SIG-M5 treated with dmso at 0.1 percent for 504 hours (cell line): ENCODE results near the gene PCDHGA1.

ENCODE experiments used
- DNase-seq: peaks from one replicate; lab custom pipeline; 2025; ENCODE audit not compliant: unreplicated experiment; lab: John Stamatoyannopoulos, UW

PCDHGA1 gene

GRCh38 chr5:141528291-141528984 lies 198.1 kb downstream of the PCDHGA1 start:
- DNase-seq: no peak

- DNase-seq: no peak
These were observed 198.7 kb downstream of the PCDHGA1 start for GRCh38 chr5:141529002-141529401.

- no peak for DNase-seq
These were observed 199.6 kb downstream of the PCDHGA1 start for GRCh38 chr5:141529873-141530272.

- no peak for DNase-seq
These were observed 202.4 kb downstream of the PCDHGA1 start for GRCh38 chr5:141532726-141533125.

GRCh38 chr5:141533897-141534296 lies 203.6 kb downstream of the PCDHGA1 start:
- no peak for DNase-seq

GRCh38 chr5:141534492-141535213 lies 204.3 kb downstream of the PCDHGA1 start:
- no peak for DNase-seq

- DNase-seq: no peak
These were observed 212.7 kb downstream of the PCDHGA1 start for GRCh38 chr5:141543053-141543452.

- DNase-seq: no peak
These were observed 217.2 kb downstream of the PCDHGA1 start for GRCh38 chr5:141547488-141547887.

GRCh38 chr5:141547921-141548320 lies 217.6 kb downstream of the PCDHGA1 start:
- DNase-seq: no peak

- DNase-seq: peak; percentile 84
These were observed 227.4 kb downstream of the PCDHGA1 start for GRCh38 chr5:141557681-141558136.

GRCh38 chr5:141558150-141558549 lies 227.8 kb downstream of the PCDHGA1 start:
- DNase-seq: no peak

- DNase-seq: no peak
These were observed 229.1 kb downstream of the PCDHGA1 start for GRCh38 chr5:141559461-141559860.

- DNase-seq: no peak
These were observed 229.8 kb downstream of the PCDHGA1 start for GRCh38 chr5:141560151-141560550.

GRCh38 chr5:141560725-141561483 lies 230.6 kb downstream of the PCDHGA1 start:
- peak; percentile 19 for DNase-seq
